ENCODE results near the gene TTC28. TPM values are rescaled to one million over a fixed set of nuclear protein-coding genes. Genes with fewer than 3 reads are reported as not detected.
"Not testable (repeated sequence)": the region's sequence is repeated elsewhere in the genome, so short reads cannot be mapped to it uniquely, and the experiment has no call there.

TTC28 gene
- 39.9 and 40.6 TPM in 2 replicates for total RNA-seq (2013; cell fraction: nucleolus; rRNA removed)
- 2.1 and 3.0 TPM in 2 replicates for total RNA-seq (2014; rRNA removed)
- 1.3 and 1.6 TPM in 2 replicates for total RNA-seq (2014; rRNA removed; fragmentation: Illumina TruSeq; extraction: Trizol)
- total RNA-seq (2021) = 5.8 and 8.4 TPM in 2 replicates
- 1.2 TPM for polyA plus RNA-seq (2011; ENCODE audit: low read depth)
- 0.12 and 0.15 TPM in 2 replicates for polyA plus RNA-seq (2011; rRNA removed)
- 0.08 and 0.37 TPM in 2 replicates for polyA plus RNA-seq (2011; cell fraction: cytosol; rRNA removed)
- 0.27 and 0.41 TPM in 2 replicates for polyA plus RNA-seq (2011; cell fraction: nucleus; rRNA removed)
- 0.34 and 0.61 TPM in 2 replicates for polyA plus RNA-seq (2012)
- 1.3 and 5.5 TPM in 2 replicates for polyA plus RNA-seq (2014; fragmentation: Illumina TruSeq; extraction: Trizol)
- polyA plus RNA-seq (2014; fragmentation: Nextera tagmentation; extraction: Ambion mirVana) = under 1 TPM; 0.22 to 0.32 TPM
- polyA plus RNA-seq (2014; rRNA removed) = 0.87 and 1.1 TPM in 2 replicates
- polyA plus RNA-seq (2016; fragmentation: Nextera tagmentation; extraction: Ambion mirVana) = 1 to 10 TPM; 2.3 TPM
- polyA minus RNA-seq (2011; rRNA and poly(A)+ RNA removed) = 0.07 and 0.67 TPM in 2 replicates
- 0.10 TPM in 1 of 2 replicates, not detected in the other for polyA minus RNA-seq (2011; cell fraction: cytosol; rRNA and poly(A)+ RNA removed)
- 2.1 and 2.3 TPM in 2 replicates for polyA minus RNA-seq (2011; cell fraction: nucleus; rRNA and poly(A)+ RNA removed)
- percentile 35 among the genes with signal in this experiment for Bru-seq, nascent RNA
- percentile 37 among the genes with signal in this experiment for BruChase-seq, experiment 1, labeled RNA remaining after a 6-hour chase
- percentile 39 among the genes with signal in this experiment for BruChase-seq, experiment 2, labeled RNA remaining after a 2-hour chase
- long read RNA-seq, experiment 1 = 0 reads
- long read RNA-seq, experiment 2, partial matches to known transcripts = 0 of 4 reads
- long read RNA-seq, experiment 2, other reads (novel, unspliced or antisense) = 4 of 4 reads

DNA sequence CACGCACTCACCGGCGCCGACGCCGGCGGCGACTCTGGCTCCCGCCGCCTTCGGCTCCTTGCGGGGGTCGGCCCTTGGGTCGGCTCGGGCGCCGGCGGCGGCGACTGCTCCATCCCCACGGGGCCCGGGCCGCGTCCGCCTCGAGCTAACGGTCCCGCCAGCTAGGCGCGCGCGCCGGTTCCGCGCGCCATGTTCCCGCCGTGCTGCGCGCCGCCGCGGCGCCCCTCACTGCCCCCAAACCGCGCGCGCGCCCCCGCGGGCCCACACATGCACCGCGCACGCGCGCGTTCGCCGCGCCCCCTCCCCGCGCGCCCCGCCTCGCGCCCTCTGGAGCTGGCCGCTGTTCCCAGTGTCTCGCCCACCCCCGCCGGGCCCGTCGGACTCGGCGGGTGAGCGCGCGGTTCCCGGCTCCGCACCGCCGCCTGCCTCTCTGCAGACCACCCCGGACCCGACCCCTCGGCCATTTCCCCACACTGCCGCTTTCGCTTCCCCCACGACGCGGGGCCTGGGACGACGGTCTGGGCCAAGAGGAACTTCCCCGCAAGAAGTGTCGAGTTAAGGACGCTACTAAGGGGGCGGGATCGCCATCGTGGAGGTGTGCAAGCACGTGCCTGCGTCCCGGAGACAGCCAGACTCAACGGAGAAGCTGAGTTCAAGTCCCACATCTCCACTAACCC is at the start of gene TTC28:
Gene TTC28, minus strand, starts transcription at position 230 of the 677 bp plus-strand sequence. Its CDS starts 117 bp downstream, at position 113.
- H3K4me1 ChIP-seq (ENCODE audit: control insufficient read depth, insufficient read depth, low read length); DNase-seq (ENCODE audit: low read depth, low spot score); H4K20me1 ChIP-seq (ENCODE audit: control insufficient read depth, insufficient read depth); H3K27ac ChIP-seq (ENCODE audit: control insufficient read depth, insufficient read depth); BruUV-seq (replicated peaks); FAIRE-seq; H3K9ac ChIP-seq (ENCODE audit: control insufficient read depth, insufficient read depth, low read length); CTCF ChIA-PET; H3K36me3 ChIP-seq (ENCODE audit: control insufficient read depth in 2 of 2, insufficient read depth in 2 of 2, low read length in 1 of 2); H3K79me2 ChIP-seq (ENCODE audit: control insufficient read depth, insufficient read depth, low read length); H3K9me3 ChIP-seq (replicated peaks; ENCODE audit: control insufficient read depth, insufficient read depth, low read length); H3K27me3 ChIP-seq (replicated peaks in 1 of 2; ENCODE audit: control insufficient read depth in 2 of 2, insufficient read depth in 2 of 2, low read length in 1 of 2); SMC1A ChIA-PET (ENCODE audit: uncharacterized antibody, unreplicated experiment); ATAC-seq; in situ Hi-C loops (cut with MboI); POLR2A ChIA-PET: not testable (repeated sequence)
- RAD21 ChIA-PET (ENCODE audit: unreplicated experiment) = interaction anchor here (1.3 kb wide), 1 partner anchor 79 kb away, joined by 4 read pairs; no protein-coding TSS in a partner anchor
- intact Hi-C loops (cut with micrococcal nuclease; ENCODE audit: unreplicated experiment) = loop anchor here (10.0 kb wide), 2 partner anchors 115 to 145 kb away; no protein-coding TSS in a partner anchor
- 3% methylated on average over 44 of the region's 101 CpGs for WGBS (ENCODE audit: insufficient coverage, insufficient replicate concordance, low lambda C conversion rate, missing lambda C conversion rate)
- Histone ChIP-seq H3K4me3 (peak within 1 kb of the TSS; percentile 53; the same call in 1 of the 2 replicates), H2AFZ (ENCODE audit: control insufficient read depth, low read depth, low read length) (peak within 1 kb of the TSS; percentile 29), H3K4me2 (ENCODE audit: control insufficient read depth, insufficient read depth) (0 out of 2 replicates have a peak within 1 kb of the TSS, but pooled peaks have one; percentile 38)
- TF ChIP-seq IKZF1 (conservative IDR thresholded peaks at IDR 0.05) = 0 out of 2 replicates have a peak, but pooled peaks have one; percentile 33
- TF ChIP-seq BHLHE40 (IDR thresholded peaks at IDR 0.05; ENCODE audit: borderline replicate concordance in 1 of 2, low read depth in 2 of 2, low read length in 1 of 2) = peak; percentile 20 to 59; a peak in 2 of 4 replicates
- 0 out of 2 replicates have a peak, but pooled peaks have one; percentile 33 for TF ChIP-seq NR2F1 (conservative IDR thresholded peaks at IDR 0.05)
- TF ChIP-seq SUZ12 (IDR thresholded peaks at IDR 0.05; ENCODE audit: unreplicated experiment) = peak; percentile 45
- peak; percentile 63 for TF ChIP-seq YY1 (IDR thresholded peaks at IDR 0.05; ENCODE audit: low read depth, low read length)

Measured in GM12878 (cell line).